ENCODE data around the gene TSPAN32.
A peak's percentile ranks its signal among the peaks of the same experiment; 100 is the strongest.

Gene TSPAN32

GRCh38 chr11:2265854-2266585 lies 35.8 kb upstream of the TSPAN32 start:
- H3K4me2 ChIP-seq: peak overlapping the region; percentile 80 to 99 (median 93)
- H3K4me3 ChIP-seq: peak overlapping the region in 9 of 10 experiments; percentile 32 to 67 (median 42); a peak in 16 of 20 replicates
- H3K9me3 ChIP-seq (replicated peaks in 1 of 11): peaks cover 14 to 21% (median 15%) of the 10 kb centered on the region in 11 experiments; a peak in 21 of 22 replicates
- H3K4me1 ChIP-seq: peaks cover 55 to 73% (median 65%) of the 10 kb centered on the region in 10 experiments
- H3K36me3 ChIP-seq: no peaks in the 10 kb centered on the region
- peak overlapping the region; percentile 6 to 79 (median 59); a peak in 20 of 22 replicates for H3K9ac ChIP-seq
- H3K27ac ChIP-seq: peak overlapping the region; percentile 39 to 89 (median 74)
- peak in 1 of 11 experiments; percentile 36; a peak in 1 of 22 replicates for TF ChIP-seq Cebpa-rat (IDR thresholded peaks at IDR 0.05)
- peaks cover 0 to 73% (median 0%) of the 10 kb centered on the region in 11 experiments; a peak in 9 of 22 replicates for H4K20me1 ChIP-seq
- H3K27me3 ChIP-seq: peaks cover 35 to 84% (median 78%) of the 10 kb centered on the region in 11 experiments

DNA sequence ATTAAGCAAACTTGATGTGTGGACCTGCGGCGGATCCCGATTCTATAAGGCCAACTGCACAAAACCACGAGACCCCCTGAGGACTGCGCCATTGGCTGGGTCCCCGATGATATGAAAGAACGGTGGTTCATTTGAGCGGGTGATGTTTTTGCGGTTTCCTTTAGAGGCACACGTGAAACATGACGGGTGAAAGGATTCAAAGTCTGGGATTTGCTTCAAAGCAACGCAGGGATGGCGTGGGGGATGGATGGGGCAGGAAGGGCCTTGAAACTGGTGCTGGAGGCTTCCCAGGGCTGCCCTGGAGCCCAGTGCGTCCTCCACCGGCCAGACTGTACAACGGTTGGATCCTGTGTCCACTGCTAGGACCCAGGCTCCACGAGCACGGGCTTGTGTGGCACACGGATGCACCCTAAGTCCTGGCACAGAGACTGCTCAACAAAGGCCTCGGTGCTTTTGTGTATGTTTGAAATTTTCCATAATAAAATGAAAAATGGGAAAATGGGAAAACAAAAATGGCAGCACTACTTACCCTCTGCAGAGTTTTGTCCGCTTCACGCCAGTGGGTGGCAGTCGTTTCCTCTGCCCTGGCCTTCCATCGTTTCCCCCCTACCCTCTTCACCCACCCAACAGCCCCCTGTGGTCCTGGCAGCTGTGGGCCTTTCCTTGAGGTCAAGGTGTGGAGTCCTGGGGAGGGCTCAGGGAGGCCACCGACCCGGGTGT lies 35.1 kb upstream of the TSPAN32 start:
- peak overlapping the region in 7 of 10 experiments; percentile 32 to 67 (median 45); a peak in 13 of 20 replicates for H3K4me3 ChIP-seq
- peaks cover 15 to 26% (median 16%) of the 10 kb centered on the region in 11 experiments; a peak in 21 of 22 replicates for H3K9me3 ChIP-seq (replicated peaks in 1 of 11)
- H4K20me1 ChIP-seq: peaks cover 0 to 66% (median 0%) of the 10 kb centered on the region in 11 experiments; a peak in 9 of 22 replicates
- H3K27ac ChIP-seq: peak overlapping the region; percentile 39 to 89 (median 74); a peak in 19 of 22 replicates
- H3K27me3 ChIP-seq: peaks cover 28 to 84% (median 78%) of the 10 kb centered on the region in 11 experiments
- peaks cover 55 to 73% (median 65%) of the 10 kb centered on the region in 10 experiments for H3K4me1 ChIP-seq
- peak overlapping the region in 9 of 11 experiments; percentile 6 to 79 (median 60); a peak in 15 of 22 replicates for H3K9ac ChIP-seq
- H3K4me2 ChIP-seq: peak overlapping the region; percentile 80 to 99 (median 93)
- no peaks in the 10 kb centered on the region for H3K36me3 ChIP-seq
- TF ChIP-seq Cebpa-rat (IDR thresholded peaks at IDR 0.05): no peak

DNA sequence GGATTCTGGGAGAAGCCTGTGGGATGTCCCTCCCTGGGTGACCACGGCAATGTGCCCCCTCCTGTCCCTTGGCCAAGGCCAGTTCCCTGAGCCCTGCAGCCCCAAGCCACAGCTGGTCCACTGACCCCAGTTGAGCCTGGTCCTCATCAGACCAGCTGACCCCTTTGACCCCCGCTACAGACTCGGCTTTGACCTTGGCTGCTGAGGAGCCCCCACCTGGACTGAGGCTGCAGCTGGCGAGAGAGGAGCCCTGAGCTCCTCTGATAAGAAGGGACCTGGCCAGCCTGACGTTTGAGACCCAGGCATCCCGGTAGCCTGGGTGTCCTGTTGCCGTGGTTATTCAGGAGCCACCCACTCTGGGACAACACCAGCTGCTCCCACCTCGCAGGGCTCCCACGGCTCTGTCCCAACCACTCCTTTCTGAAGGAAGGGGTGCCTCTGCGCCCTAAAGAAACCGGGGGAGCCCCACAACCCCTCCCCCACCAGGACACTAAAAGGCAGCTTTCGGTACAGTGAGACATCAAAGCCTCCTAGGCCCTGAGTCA lies 34.4 kb upstream of the TSPAN32 start:
- H3K9me3 ChIP-seq (replicated peaks in 1 of 11): peaks cover 15 to 26% (median 16%) of the 10 kb centered on the region in 11 experiments; a peak in 21 of 22 replicates
- H3K36me3 ChIP-seq: no peaks in the 10 kb centered on the region
- H4K20me1 ChIP-seq: peaks cover 0 to 64% (median 0%) of the 10 kb centered on the region in 11 experiments; a peak in 9 of 22 replicates
- peak overlapping the region; percentile 80 to 99 (median 93) for H3K4me2 ChIP-seq
- no peak for TF ChIP-seq Cebpa-rat (IDR thresholded peaks at IDR 0.05)
- peak overlapping the region in 8 of 11 experiments; percentile 70 to 89 (median 78); a peak in 12 of 22 replicates for H3K27ac ChIP-seq
- H3K9ac ChIP-seq: peak overlapping the region in 3 of 11 experiments; percentile 72 to 79 (median 75); a peak in 4 of 22 replicates
- peaks cover 55 to 73% (median 63%) of the 10 kb centered on the region in 10 experiments for H3K4me1 ChIP-seq
- peaks cover 22 to 84% (median 78%) of the 10 kb centered on the region in 11 experiments for H3K27me3 ChIP-seq
- H3K4me3 ChIP-seq: peak overlapping the region in 6 of 10 experiments; percentile 0 to 67 (median 44); a peak in 5 of 20 replicates

GRCh38 chr11:2267851-2268728 lies 33.7 kb upstream of the TSPAN32 start:
- Histone ChIP-seq H3K4me2 (peak overlapping the region; percentile 80 to 99 (median 93)), H3K36me3 (no peaks in the 10 kb centered on the region), H3K9ac (peak overlapping the region in 7 of 11 experiments; percentile 5 to 76 (median 64); a peak in 7 of 22 replicates), H3K4me3 (peak overlapping the region in 4 of 10 experiments; percentile 14 to 59 (median 50); a peak in 11 of 20 replicates), H4K20me1 (peaks cover 0 to 57% (median 0%) of the 10 kb centered on the region in 11 experiments; a peak in 9 of 22 replicates), H3K27ac (peak overlapping the region in 9 of 11 experiments; percentile 7 to 89 (median 76); a peak in 13 of 22 replicates), H3K9me3 (replicated peaks in 1 of 11) (peaks cover 15 to 26% (median 16%) of the 10 kb centered on the region in 11 experiments; a peak in 21 of 22 replicates), H3K4me1 (peaks cover 53 to 66% (median 58%) of the 10 kb centered on the region in 10 experiments), H3K27me3 (peaks cover 15 to 84% (median 78%) of the 10 kb centered on the region in 11 experiments)
- no peak for TF ChIP-seq Cebpa-rat (IDR thresholded peaks at IDR 0.05)

DNA sequence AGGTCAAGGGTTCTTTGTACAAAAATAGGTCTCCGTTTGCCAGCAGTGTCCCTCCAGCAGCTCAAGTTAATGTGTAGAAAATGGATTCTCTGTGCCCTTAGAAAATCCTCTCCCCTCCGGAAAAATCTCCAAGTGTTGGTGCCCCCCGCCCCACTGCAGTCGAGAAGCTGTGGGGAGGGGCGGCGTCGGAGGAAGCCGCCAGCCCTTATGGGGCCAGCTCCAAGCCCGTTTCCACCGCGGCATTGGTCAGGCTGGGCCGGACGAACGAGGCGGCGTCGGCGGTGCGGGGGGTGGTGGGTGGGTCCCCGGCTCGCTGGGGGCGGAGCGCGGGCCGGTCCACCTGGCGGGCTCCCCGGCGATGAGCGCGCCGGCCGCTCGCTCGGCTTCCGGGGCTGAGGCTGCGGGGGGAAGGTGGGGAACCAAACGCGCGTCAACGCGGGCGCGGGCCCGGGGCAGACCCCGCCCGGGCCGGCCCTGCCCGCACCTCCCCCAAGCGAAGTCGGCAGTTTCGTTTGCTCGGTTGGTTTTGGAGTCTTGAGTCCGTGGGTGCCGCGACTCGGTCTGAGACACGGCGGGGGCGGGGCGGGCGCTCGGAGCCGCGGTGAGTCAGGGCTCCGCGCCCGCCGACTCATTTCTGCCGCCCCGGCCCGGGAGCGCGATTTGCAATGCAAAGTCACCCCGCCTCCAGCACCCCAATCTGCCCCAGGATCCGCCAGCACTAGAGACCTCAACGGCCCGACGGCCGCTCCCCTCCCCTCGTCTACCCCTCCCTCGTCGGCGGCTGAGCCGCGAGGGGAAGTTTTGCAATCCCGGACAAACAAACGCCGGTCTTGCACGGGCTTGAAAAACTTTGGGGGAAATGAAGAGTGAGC lies 32.8 kb upstream of the TSPAN32 start:
- Histone ChIP-seq H3K9ac (peak overlapping the region in 10 of 11 experiments; percentile 39 to 76 (median 63); a peak in 21 of 22 replicates), H3K9me3 (replicated peaks in 1 of 11) (peaks cover 15 to 26% (median 16%) of the 10 kb centered on the region in 11 experiments; a peak in 21 of 22 replicates), H3K4me1 (peaks cover 53 to 61% (median 56%) of the 10 kb centered on the region in 10 experiments), H3K4me3 (peak overlapping the region; percentile 34 to 59 (median 46); a peak in 18 of 20 replicates), H4K20me1 (peaks cover 0 to 48% (median 0%) of the 10 kb centered on the region in 11 experiments; a peak in 8 of 22 replicates), H3K4me2 (peak overlapping the region; percentile 58 to 99 (median 91)), H3K27me3 (peaks cover 8 to 84% (median 78%) of the 10 kb centered on the region in 11 experiments; a peak in 21 of 22 replicates), H3K27ac (peak overlapping the region; percentile 41 to 89 (median 65); a peak in 20 of 22 replicates), H3K36me3 (no peaks in the 10 kb centered on the region)
- peak in 10 of 11 experiments; percentile 54 to 89 (median 77); a peak in 18 of 22 replicates for TF ChIP-seq Cebpa-rat (IDR thresholded peaks at IDR 0.05)

DNA sequence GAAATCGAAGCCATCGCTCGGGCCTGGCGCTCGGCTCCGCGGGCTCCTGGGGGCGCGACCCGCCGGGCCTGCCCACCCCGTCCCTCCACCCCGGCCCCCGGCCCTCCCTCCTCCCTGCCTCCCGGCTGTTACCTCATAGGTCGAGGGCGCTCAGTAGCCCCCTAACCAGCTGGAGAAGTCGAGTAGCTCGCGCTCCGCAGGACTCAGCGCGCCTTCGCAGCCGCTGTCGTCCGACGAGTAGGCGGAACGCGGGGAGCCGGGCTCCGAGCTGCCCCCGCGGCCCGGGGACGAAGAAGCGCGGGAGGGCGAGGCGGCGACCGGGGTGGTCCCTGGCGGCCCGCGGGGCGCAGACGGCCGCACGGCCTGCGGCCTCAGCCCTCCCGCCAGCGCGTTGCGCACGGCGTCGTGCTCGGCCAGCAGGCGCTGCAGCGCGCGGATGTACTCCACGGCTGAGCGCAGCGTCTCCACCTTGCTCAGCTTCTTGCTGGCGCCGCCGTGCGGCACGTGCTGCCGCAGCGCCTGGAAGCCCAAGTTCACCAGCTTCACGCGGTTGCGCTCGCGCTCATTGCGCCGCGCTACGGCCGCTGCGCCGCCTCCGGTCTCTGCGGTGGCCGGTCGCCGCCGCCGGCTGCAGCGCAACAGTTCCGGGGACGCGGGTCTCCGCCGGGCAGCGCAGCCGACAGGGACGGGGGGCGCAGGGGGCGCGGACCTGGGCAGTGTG lies 32.1 kb upstream of the TSPAN32 start:
- Histone ChIP-seq H3K4me2 (peak overlapping the region; percentile 58 to 99 (median 91); a peak in 20 of 22 replicates), H3K4me1 (peaks cover 46 to 53% (median 49%) of the 10 kb centered on the region in 10 experiments), H3K9me3 (replicated peaks in 1 of 11) (peaks cover 15 to 31% (median 16%) of the 10 kb centered on the region in 11 experiments; a peak in 21 of 22 replicates), H4K20me1 (peaks cover 0 to 40% (median 0%) of the 10 kb centered on the region in 11 experiments; a peak in 8 of 22 replicates), H3K27me3 (peaks cover 9 to 84% (median 77%) of the 10 kb centered on the region in 11 experiments; a peak in 21 of 22 replicates), H3K27ac (peak overlapping the region; percentile 48 to 89 (median 74); a peak in 21 of 22 replicates), H3K36me3 (no peaks in the 10 kb centered on the region), H3K9ac (peak overlapping the region in 8 of 11 experiments; percentile 39 to 76 (median 62); a peak in 12 of 22 replicates), H3K4me3 (peak overlapping the region in 9 of 10 experiments; percentile 23 to 59 (median 45); a peak in 11 of 20 replicates)
- no peak for TF ChIP-seq Cebpa-rat (IDR thresholded peaks at IDR 0.05)

Measured in BLaER1 treated with 17β-estradiol and CSF1 and Interleukin-3, amounts not matched to agents 10 nM and 100 nM (cell line).